Osteoblast (primary cell): Measurements from ENCODE around the gene LCN2. TPM values are rescaled to one million over a fixed set of nuclear protein-coding genes. Genes with fewer than 3 reads are reported as not detected.

Experiments
- DNase-seq: peaks from one replicate; pipeline ENCODE4 v3.0.0; 2011; ENCODE audit warnings: low spot score, mixed read lengths; ENCODE audit not compliant: insufficient read length; ENCODE audit errors: missing footprints
- H2AFZ ChIP-seq: 2 replicates; pipeline ENCODE4 v1.6.0; 2011; ENCODE audit warnings: mild to moderate bottlenecking, low read length
- H3K27ac ChIP-seq: 2 replicates; pipeline ENCODE4 v1.5.1; 2011; ENCODE audit warnings: mild to moderate bottlenecking, low read depth, low read length, moderate library complexity
- H3K27me3 ChIP-seq: 2 replicates; pipeline ENCODE4 v1.6.0; 2012; ENCODE audit warnings: mild to moderate bottlenecking, control low read depth, inconsistent platforms, low read length, moderate library complexity; ENCODE audit not compliant: insufficient read depth
- H3K36me3 ChIP-seq: 2 replicates; pipeline ENCODE4 v1.5.1; 2011; ENCODE audit warnings: mild to moderate bottlenecking, low read length, control low read depth, moderate library complexity; ENCODE audit not compliant: insufficient read depth
- H3K4me1 ChIP-seq: 2 replicates; pipeline ENCODE4 v1.5.1; 2011; ENCODE audit warnings: mild to moderate bottlenecking, low read length, control low read depth, moderate library complexity; ENCODE audit not compliant: insufficient read depth
- H3K4me2 ChIP-seq: 2 replicates; pipeline ENCODE4 v1.6.0; 2011; ENCODE audit warnings: mild to moderate bottlenecking, low read length; ENCODE audit not compliant: insufficient read depth
- H3K4me3 ChIP-seq: fragments of 200-600 bp; sonication (generic); 3 replicates; pipeline ENCODE4 v1.5.1; 2012; ENCODE audit warnings: mild to moderate bottlenecking, low read length, inconsistent platforms; ENCODE audit not compliant: insufficient read depth
- H3K79me2 ChIP-seq: 2 replicates; pipeline ENCODE4 v1.6.0; 2012; ENCODE audit warnings: mild to moderate bottlenecking, low read length, control low read depth, inconsistent platforms; ENCODE audit not compliant: insufficient read depth
- H3K9me3 ChIP-seq: 2 replicates; pipeline ENCODE4 v1.5.1; 2011; ENCODE audit warnings: low read depth, low read length, control low read depth
- H4K20me1 ChIP-seq: 2 replicates; pipeline ENCODE4 v1.6.0; 2012; ENCODE audit warnings: mild to moderate bottlenecking, low read length, control low read depth; ENCODE audit not compliant: insufficient read depth
- CTCF ChIP-seq: IDR thresholded peaks from 2 replicates; pipeline ENCODE4 v1.5.1; 2011; ENCODE audit warnings: mild to moderate bottlenecking, low read depth, low read length, moderate library complexity; ENCODE audit errors: extremely low read depth
- total RNA-seq: library from RNA; depleted of rRNA; stranded (reverse); fragments of >200 nt; gene quantifications from 2 replicates; pipeline ENCODE4 v1.2.3, GENCODE V29; 2012

The LCN2 gene
- total RNA-seq, 1 donor, result not detected

GRCh38 chr9:128116104-128117083, 32.9 kb upstream of the LCN2 start:
- no peaks in the 10 kb centered on the region for H3K4me1 ChIP-seq
- DNase-seq, result peak; percentile 23
- H3K27me3 ChIP-seq, result no peaks in the 10 kb centered on the region
- no peaks in the 10 kb centered on the region for H3K79me2 ChIP-seq
- H3K4me3 ChIP-seq, result no peak overlapping the region
- H3K36me3 ChIP-seq, result no peaks in the 10 kb centered on the region
- H3K4me2 ChIP-seq, result no peak overlapping the region
- TF ChIP-seq CTCF, result no peak
- H2AFZ ChIP-seq, result no peak overlapping the region
- H3K9me3 ChIP-seq, result no peaks in the 10 kb centered on the region
- no peaks in the 10 kb centered on the region for H4K20me1 ChIP-seq
- no peak overlapping the region for H3K27ac ChIP-seq

- H3K27me3 ChIP-seq, result no peaks in the 10 kb centered on the region
- H3K4me3 ChIP-seq, result peak overlapping the region; percentile 53
- H4K20me1 ChIP-seq, result no peaks in the 10 kb centered on the region
- no peaks in the 10 kb centered on the region for H3K79me2 ChIP-seq
- peak; percentile 97 for DNase-seq
- no peaks in the 10 kb centered on the region for H3K9me3 ChIP-seq
- peaks cover 5% of the 10 kb centered on the region for H3K36me3 ChIP-seq
- peak; percentile 100 for TF ChIP-seq CTCF
- H3K4me2 ChIP-seq, result peak overlapping the region; percentile 76
- no peak overlapping the region for H3K27ac ChIP-seq
- peak overlapping the region; percentile 90 for H2AFZ ChIP-seq
- H3K4me1 ChIP-seq, result no peaks in the 10 kb centered on the region
Measured at GRCh38 chr9:128117613-128118471, 31.4 kb upstream of the LCN2 start.

- H3K36me3 ChIP-seq, result peaks cover 5% of the 10 kb centered on the region
- H4K20me1 ChIP-seq, result no peaks in the 10 kb centered on the region
- H3K9me3 ChIP-seq, result no peaks in the 10 kb centered on the region
- no peaks in the 10 kb centered on the region for H3K27me3 ChIP-seq
- no peaks in the 10 kb centered on the region for H3K79me2 ChIP-seq
- TF ChIP-seq CTCF, result no peak
- DNase-seq, result peak; percentile 53
- no peaks in the 10 kb centered on the region for H3K4me1 ChIP-seq
- no peak overlapping the region for H3K27ac ChIP-seq
- peak overlapping the region; percentile 76 for H3K4me2 ChIP-seq
- H3K4me3 ChIP-seq, result no peak overlapping the region
- no peak overlapping the region for H2AFZ ChIP-seq
Measured at GRCh38 chr9:128118472-128118857, 30.8 kb upstream of the LCN2 start.
